GM12872 (cell line): Measurements from ENCODE around the gene PPP1R26.

Source experiments
- TF ChIP-seq, protein P1 (sequence below): IDR thresholded peaks from 3 replicates; pipeline ENCODE4 v1.5.1; 2011; ENCODE audit warnings: low read depth, mild to moderate bottlenecking, low read length, moderate library complexity; ENCODE audit not compliant: insufficient read depth

The PPP1R26 gene

DNA sequence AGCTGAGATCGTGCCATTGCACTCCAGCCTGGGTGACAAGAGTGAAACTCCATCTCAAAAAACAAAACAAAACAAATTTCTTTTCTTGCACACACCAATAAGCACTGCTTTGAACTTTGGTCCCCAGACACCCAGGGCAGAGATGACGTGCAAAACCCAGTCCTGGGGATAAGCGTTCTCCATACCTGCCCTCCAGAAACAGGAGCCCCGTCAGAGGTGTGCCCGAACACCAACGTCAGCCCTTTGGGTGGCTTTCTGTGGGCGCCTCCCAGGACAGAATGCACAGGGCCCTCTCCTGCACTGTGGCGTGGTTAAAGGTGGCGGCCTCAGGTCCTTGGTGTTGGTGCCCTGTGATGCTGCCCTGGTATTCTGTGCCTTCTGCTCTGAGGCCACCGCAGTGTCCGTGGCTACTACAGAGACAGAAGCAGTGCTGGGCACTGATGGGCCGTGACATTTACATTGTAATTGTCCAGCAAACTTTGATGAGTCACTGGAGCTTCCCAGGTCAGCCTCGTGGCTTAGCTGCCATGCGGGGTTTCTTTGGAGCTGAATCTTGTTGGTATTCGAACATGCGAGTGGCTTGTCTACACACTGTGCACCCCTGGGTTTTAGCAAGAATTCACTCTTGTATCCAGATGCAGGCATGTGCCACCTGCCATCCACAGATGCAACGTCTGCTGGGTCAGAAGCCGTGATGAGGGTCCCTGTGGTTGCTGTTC lies 9.8 kb downstream of the PPP1R26 start:
- TF ChIP-seq, protein P1, sequence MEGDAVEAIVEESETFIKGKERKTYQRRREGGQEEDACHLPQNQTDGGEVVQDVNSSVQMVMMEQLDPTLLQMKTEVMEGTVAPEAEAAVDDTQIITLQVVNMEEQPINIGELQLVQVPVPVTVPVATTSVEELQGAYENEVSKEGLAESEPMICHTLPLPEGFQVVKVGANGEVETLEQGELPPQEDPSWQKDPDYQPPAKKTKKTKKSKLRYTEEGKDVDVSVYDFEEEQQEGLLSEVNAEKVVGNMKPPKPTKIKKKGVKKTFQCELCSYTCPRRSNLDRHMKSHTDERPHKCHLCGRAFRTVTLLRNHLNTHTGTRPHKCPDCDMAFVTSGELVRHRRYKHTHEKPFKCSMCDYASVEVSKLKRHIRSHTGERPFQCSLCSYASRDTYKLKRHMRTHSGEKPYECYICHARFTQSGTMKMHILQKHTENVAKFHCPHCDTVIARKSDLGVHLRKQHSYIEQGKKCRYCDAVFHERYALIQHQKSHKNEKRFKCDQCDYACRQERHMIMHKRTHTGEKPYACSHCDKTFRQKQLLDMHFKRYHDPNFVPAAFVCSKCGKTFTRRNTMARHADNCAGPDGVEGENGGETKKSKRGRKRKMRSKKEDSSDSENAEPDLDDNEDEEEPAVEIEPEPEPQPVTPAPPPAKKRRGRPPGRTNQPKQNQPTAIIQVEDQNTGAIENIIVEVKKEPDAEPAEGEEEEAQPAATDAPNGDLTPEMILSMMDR: no peak

DNA sequence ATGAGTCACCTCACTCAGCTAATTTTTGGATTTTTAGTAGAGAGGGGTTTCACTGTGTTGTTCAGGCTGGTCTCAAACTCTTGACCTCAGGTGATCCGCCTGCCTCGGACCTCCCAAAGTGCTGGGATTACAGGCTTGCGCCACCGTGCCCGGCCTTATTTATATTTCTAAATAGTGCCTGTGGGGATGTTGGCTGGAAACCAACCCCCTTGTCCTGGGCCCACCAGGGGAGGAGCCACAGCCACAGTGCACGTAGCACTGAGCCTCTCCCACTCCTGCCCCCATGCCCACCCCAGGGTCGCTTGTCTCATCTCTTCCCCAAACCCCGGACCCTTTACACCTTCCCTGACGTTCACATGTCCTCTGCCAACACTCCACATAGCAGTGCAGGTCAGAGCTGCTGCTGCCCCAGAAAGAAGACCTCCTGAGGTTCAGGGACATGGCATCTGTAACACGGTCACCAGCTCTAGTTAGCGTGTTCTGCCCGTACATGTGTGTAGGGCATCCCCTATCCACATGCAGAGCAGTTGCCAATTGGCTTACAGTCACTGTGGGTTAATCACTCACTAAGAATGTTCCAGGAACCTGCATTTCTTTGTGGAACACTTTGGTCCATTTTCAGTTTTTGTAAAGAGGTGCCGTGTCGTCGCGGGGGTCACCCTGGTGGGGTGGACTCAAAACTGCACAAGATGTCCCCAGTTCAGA lies 10.7 kb downstream of the PPP1R26 start:
- TF ChIP-seq, protein P1: no peak

DNA sequence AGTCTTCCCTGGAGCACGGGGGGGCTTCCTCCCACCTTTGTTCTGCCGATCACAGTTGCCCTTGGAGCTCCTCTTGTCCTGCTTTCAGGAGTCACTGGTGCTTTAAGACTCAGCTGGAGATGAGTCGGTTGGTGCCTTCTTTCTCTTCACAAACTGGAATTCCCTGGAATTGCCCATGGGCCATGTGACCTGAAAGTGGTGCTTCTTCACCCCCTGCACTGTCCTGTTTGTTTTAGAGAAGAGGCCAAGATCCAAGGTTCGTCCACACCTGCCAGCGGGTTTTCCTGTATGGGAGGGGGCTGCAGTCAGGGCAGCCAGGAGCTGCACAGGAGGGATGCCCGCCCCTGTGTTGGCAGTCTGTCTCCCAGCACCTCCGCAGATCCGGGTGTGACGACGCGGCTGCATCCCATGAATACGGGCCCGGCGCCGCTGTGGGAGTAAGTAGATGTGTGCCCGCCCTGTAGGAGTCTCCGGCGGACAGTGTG lies 11.4 kb downstream of the PPP1R26 start:
- TF ChIP-seq, protein P1: no peak

DNA sequence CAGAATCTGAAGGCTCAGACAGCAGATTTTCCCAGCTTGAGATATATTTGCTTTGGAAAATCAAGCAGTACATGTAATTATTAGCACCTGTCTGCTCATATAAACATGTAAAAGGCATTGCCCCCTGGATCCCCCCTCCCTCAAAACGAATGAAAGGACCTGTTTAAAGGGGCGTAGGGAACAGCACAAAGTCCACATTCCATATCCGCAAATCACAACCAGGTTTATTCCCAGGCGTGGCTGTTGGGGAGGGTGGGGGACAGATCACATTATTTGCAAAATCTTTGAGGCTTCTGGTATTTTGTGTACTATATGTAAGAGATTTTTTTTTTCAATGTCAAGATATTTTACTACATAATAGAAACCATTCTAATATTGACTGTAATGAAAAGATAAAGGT lies 12.2 kb downstream of the PPP1R26 start:
- TF ChIP-seq, protein P1: no peak

DNA sequence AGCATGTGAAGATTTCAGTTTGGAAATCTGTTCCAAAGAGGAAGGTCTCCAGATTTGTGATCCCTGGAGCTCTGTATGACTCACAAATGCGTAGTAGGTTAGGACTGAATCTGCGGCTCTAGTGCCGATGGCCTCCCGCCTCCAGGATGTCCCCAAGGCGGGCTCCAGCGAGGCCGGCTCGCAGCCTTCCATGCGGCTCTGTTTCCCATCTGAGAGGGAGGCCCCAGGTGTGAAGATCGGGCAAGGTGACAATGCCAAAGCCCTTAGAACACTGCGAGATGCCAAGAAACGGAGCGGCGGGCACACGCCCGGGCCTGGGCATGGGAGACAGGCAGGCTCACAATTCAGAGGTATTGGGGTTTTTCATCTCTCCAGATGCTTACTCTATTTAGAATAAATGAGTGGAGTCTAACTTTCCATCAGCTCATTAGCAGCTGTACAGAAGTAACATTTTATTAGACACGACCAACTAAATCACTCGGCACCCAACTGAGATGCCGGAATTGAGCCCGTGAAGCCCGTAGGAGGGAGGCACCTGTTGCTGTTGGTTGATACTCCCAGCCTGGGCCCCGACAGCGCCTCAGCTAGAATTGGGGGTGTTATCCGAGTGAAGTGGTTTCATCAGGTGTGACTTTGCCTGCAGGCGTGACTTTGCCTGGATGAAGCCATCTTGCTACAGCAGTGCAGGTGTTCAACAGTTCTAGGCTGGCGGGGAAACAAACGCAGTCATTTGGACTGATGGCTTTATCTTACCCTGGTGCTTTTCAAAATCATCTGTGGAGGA lies 13.5 kb downstream of the PPP1R26 start:
- TF ChIP-seq, protein P1: no peak

GRCh38 chr9:135494791-135495559 lies 15.4 kb downstream of the PPP1R26 start:
- TF ChIP-seq, protein P1: no peak
